Naive thymus-derived CD4-positive, alpha-beta T cell (primary cell): ENCODE results near the gene PBX1. TPM values are rescaled to one million over a fixed set of nuclear protein-coding genes. Genes with fewer than 3 reads are reported as not detected.

ENCODE experiments used
- ATAC-seq: fragments of 150-1000 bp; cut with Tn5 transposase; 2 replicates; pipeline ENCODE4 v1.10.0; 2021; ENCODE audit warnings: mild to moderate bottlenecking, moderate library complexity
- CTCF ChIA-PET: fragments of 350-600 bp; sonication (Branson Sonifier 250); formaldehyde crosslinking; loops from one replicate; lab custom pipeline; 2021; ENCODE audit warnings: antibody characterized with exemption; lab: Charles Lee
- POLR2A ChIA-PET: fragments of 350-600 bp; sonication (Branson Sonifier 250); formaldehyde crosslinking; loops from one replicate; lab custom pipeline; 2021; ENCODE audit warnings: antibody characterized with exemption, inconsistent platforms; lab: Charles Lee
- DNase-seq, 9 donors: peaks; one replicate each; pipeline versions ENCODE4 v3.0.0 to v3.0.0-alpha.2; 2020 to 2022; ENCODE audit warnings: mixed read lengths in 1 of 9
- H3K27ac ChIP-seq: one replicate; pipeline ENCODE4 v1.7.0; 2013; ENCODE audit warnings: mild to moderate bottlenecking, low read depth, low read length, moderate library complexity
- H3K27me3 ChIP-seq, 2 donors: one replicate each; pipeline ENCODE4 v1.7.0; 2013; ENCODE audit warnings: low read length in 2 of 2, mild to moderate bottlenecking in 2 of 2, moderate library complexity in 2 of 2; ENCODE audit not compliant: control insufficient read depth in 2 of 2, insufficient read depth in 2 of 2
- H3K36me3 ChIP-seq, 3 experiments: 1 replicate in 2 of 3; 2 replicates in 1 of 3; pipeline ENCODE4 v1.7.0; 2013; ENCODE audit warnings: low read length in 3 of 3, mild to moderate bottlenecking in 3 of 3, moderate library complexity in 1 of 3; ENCODE audit not compliant: insufficient read depth in 3 of 3, control insufficient read depth in 2 of 3
- H3K4me1 ChIP-seq, 2 donors: one replicate each; pipeline ENCODE4 v1.7.0; 2013; ENCODE audit warnings: low read length in 2 of 2, mild to moderate bottlenecking in 2 of 2, moderate library complexity in 1 of 2; ENCODE audit not compliant: control insufficient read depth in 2 of 2, insufficient read depth in 2 of 2
- H3K4me3 ChIP-seq: 2 replicates; pipeline ENCODE4 v1.7.0; 2013; ENCODE audit warnings: mild to moderate bottlenecking, low read length
- H3K9me3 ChIP-seq, 3 experiments: 1 replicate in 2 of 3; 2 replicates in 1 of 3; pipeline ENCODE4 v1.7.0; 2013; ENCODE audit warnings: low read length in 3 of 3; ENCODE audit not compliant: control insufficient read depth in 2 of 3
- H3K27ac Mint-ChIP-seq, 9 donors: one replicate each; pipeline ENCODE4 v1.8.0; 2020 to 2022; ENCODE audit warnings: mixed read lengths in 9 of 9, mild to moderate bottlenecking in 8 of 9, moderate library complexity in 5 of 9, inconsistent platforms in 2 of 9
- H3K27me3 Mint-ChIP-seq, 5 donors: one replicate each; pipeline ENCODE4 v1.8.0; 2021 to 2022; ENCODE audit warnings: mixed read lengths in 5 of 5, mild to moderate bottlenecking in 1 of 5
- H3K36me3 Mint-ChIP-seq, 5 donors: one replicate each; pipeline ENCODE4 v1.8.0; 2020 to 2022; ENCODE audit warnings: mixed read lengths in 5 of 5, mild to moderate bottlenecking in 3 of 5, inconsistent platforms in 1 of 5
- H3K4me1 Mint-ChIP-seq, 7 donors: one replicate each; pipeline ENCODE4 v1.8.0; 2020 to 2022; ENCODE audit warnings: mixed read lengths in 7 of 7, mild to moderate bottlenecking in 3 of 7, inconsistent platforms in 1 of 7
- H3K4me3 Mint-ChIP-seq, 10 donors: one replicate each; pipeline ENCODE4 v1.8.0; 2020 to 2022; ENCODE audit warnings: mild to moderate bottlenecking in 10 of 10, mixed read lengths in 10 of 10, moderate library complexity in 6 of 10, inconsistent platforms in 2 of 10
- H3K9me3 Mint-ChIP-seq, 11 donors: one replicate each; pipeline ENCODE4 v1.8.0; 2020 to 2022; ENCODE audit warnings: mixed read lengths in 11 of 11, mild to moderate bottlenecking in 4 of 11, inconsistent platforms in 1 of 11, moderate library complexity in 1 of 11
- intact Hi-C, 2 donors: fragments of 100-400 bp; cut with micrococcal nuclease; formaldehyde crosslinking; loops; one replicate each; pipeline ENCODE4 v1.15.1; 2023
- polyA plus RNA-seq, 2 donors: library from polyadenylated mRNA; unstranded; fragments of 300-500 nt; fragmentation: Illumina TruSeq; gene quantifications; one replicate each; pipeline ENCODE4 v1.2.3, GENCODE V29; 2021
- total RNA-seq, 6 experiments: library from RNA in 5 of 6; stranded (reverse) in 5 of 6; gene quantifications; 1 replicate in 5 of 6; 2 replicates in 1 of 6; pipeline ENCODE4 v1.2.3 and lab custom pipeline; 2021 to 2026

Gene PBX1
- total and polyA plus RNA-seq, 7 experiments from 2014 or later, result 0.02 to 2.9 (median 1.7) TPM; not detected in 1

GRCh38 chr1:164786980-164787833, 228.2 kb downstream of the PBX1 start:
- H3K9me3 ChIP-seq, result no peaks in the 10 kb centered on the region
- ChIA-PET POLR2A (no interaction called here), CTCF (interaction anchor here (0.6 to 1.9 kb wide), 4 partner anchors 10 to 1438 kb away, joined by 3 to 9 read pairs (median 4); no protein-coding TSS in a partner anchor)
- no peaks in the 10 kb centered on the region for H3K36me3 Mint-ChIP-seq
- H3K36me3 ChIP-seq, result no peaks in the 10 kb centered on the region
- H3K4me3 Mint-ChIP-seq, result peak overlapping the region in 1 of 10 donors; percentile 41
- no peaks in the 10 kb centered on the region for H3K4me1 ChIP-seq
- H3K4me1 Mint-ChIP-seq, result peaks cover 0 to 10% (median 4%) of the 10 kb centered on the region in 7 donors
- intact Hi-C loops, result loop anchor here (1.0 to 5.0 kb wide), 4 partner anchors 695 to 1935 kb away; no protein-coding TSS in a partner anchor
- H3K27me3 Mint-ChIP-seq, result peaks cover 0 to 25% (median 13%) of the 10 kb centered on the region in 5 donors
- no peak overlapping the region for H3K27ac Mint-ChIP-seq
- peaks cover 0 to 2% (median 0%) of the 10 kb centered on the region in 11 donors for H3K9me3 Mint-ChIP-seq
- H3K27me3 ChIP-seq, result no peaks in the 10 kb centered on the region
- peak; percentile 84 for ATAC-seq
- DNase-seq, result peak; percentile 17 to 54 (median 40)
- H3K27ac ChIP-seq, result no peak overlapping the region
- no peak overlapping the region for H3K4me3 ChIP-seq

GRCh38 chr1:164787834-164788231, 228.8 kb downstream of the PBX1 start:
- H3K36me3 Mint-ChIP-seq, result no peaks in the 10 kb centered on the region
- Histone ChIP-seq H3K27me3 (no peaks in the 10 kb centered on the region), H3K36me3 (no peaks in the 10 kb centered on the region), H3K4me1 (no peaks in the 10 kb centered on the region), H3K4me3 (no peak overlapping the region), H3K9me3 (no peaks in the 10 kb centered on the region), H3K27ac (no peak overlapping the region)
- H3K4me1 Mint-ChIP-seq, result peaks cover 0 to 10% (median 4%) of the 10 kb centered on the region in 7 donors
- peaks cover 0 to 2% (median 0%) of the 10 kb centered on the region in 11 donors for H3K9me3 Mint-ChIP-seq
- POLR2A ChIA-PET, result no interaction called here
- DNase-seq (no peak), ATAC-seq (no peak)
- no peak overlapping the region for H3K27ac Mint-ChIP-seq
- CTCF ChIA-PET, result interaction anchor here (0.8 to 1.9 kb wide), 4 partner anchors 9 to 1376 kb away, joined by 3 to 9 read pairs (median 4); no protein-coding TSS in a partner anchor
- H3K4me3 Mint-ChIP-seq, result no peak overlapping the region
- H3K27me3 Mint-ChIP-seq, result peaks cover 0 to 27% (median 12%) of the 10 kb centered on the region in 5 donors
- intact Hi-C loops, result loop anchor here (1.0 to 5.0 kb wide), 4 partner anchors 696 to 1936 kb away; no protein-coding TSS in a partner anchor

GRCh38 chr1:164790081-164790480, 231.1 kb downstream of the PBX1 start:
- H3K4me3 Mint-ChIP-seq, result no peak overlapping the region
- CTCF ChIA-PET, result no interaction called here
- no peaks in the 10 kb centered on the region for H3K27me3 ChIP-seq
- H3K27me3 Mint-ChIP-seq, result peaks cover 0 to 27% (median 7%) of the 10 kb centered on the region in 5 donors
- H3K27ac Mint-ChIP-seq, result no peak overlapping the region
- H3K4me1 ChIP-seq, result no peaks in the 10 kb centered on the region
- H3K27ac ChIP-seq, result no peak overlapping the region
- no peaks in the 10 kb centered on the region for H3K9me3 ChIP-seq
- H3K36me3 Mint-ChIP-seq, result no peaks in the 10 kb centered on the region
- peaks cover 0 to 10% (median 4%) of the 10 kb centered on the region in 7 donors for H3K4me1 Mint-ChIP-seq
- peaks cover 0 to 2% (median 0%) of the 10 kb centered on the region in 11 donors for H3K9me3 Mint-ChIP-seq
- POLR2A ChIA-PET, result no interaction called here
- ATAC-seq (no peak), DNase-seq (no peak)
- no peak overlapping the region for H3K4me3 ChIP-seq
- intact Hi-C loops, result no loop called here
- H3K36me3 ChIP-seq, result no peaks in the 10 kb centered on the region

GRCh38 chr1:164792410-164793004, 233.5 kb downstream of the PBX1 start:
- Mint-ChIP-seq H3K36me3 (no peaks in the 10 kb centered on the region), H3K27ac (no peak overlapping the region), H3K27me3 (peaks cover 0 to 17% (median under 1%) of the 10 kb centered on the region in 5 donors), H3K9me3 (peaks cover 0 to 2% (median 0%) of the 10 kb centered on the region in 11 donors), H3K4me1 (peaks cover 0 to 2% (median under 1%) of the 10 kb centered on the region in 7 donors), H3K4me3 (no peak overlapping the region)
- ChIA-PET POLR2A (no interaction called here), CTCF (no interaction called here)
- Histone ChIP-seq H3K4me1 (no peaks in the 10 kb centered on the region), H3K36me3 (no peaks in the 10 kb centered on the region), H3K27me3 (no peaks in the 10 kb centered on the region), H3K4me3 (no peak overlapping the region), H3K27ac (no peak overlapping the region), H3K9me3 (no peaks in the 10 kb centered on the region)
- DNase-seq (no peak), ATAC-seq (no peak)
- intact Hi-C loops, result no loop called here

GRCh38 chr1:164794356-164794755, 235.4 kb downstream of the PBX1 start:
- CTCF ChIA-PET, result no interaction called here
- no peak for ATAC-seq
- intact Hi-C loops, result no loop called here

GRCh38 chr1:164796916-164797315, 237.9 kb downstream of the PBX1 start:
- CTCF ChIA-PET, result interaction anchor here (1.7 kb wide), 1 partner anchor 9 kb away, joined by 9 read pairs; no protein-coding TSS in a partner anchor
- Histone ChIP-seq H3K27me3 (no peaks in the 10 kb centered on the region), H3K4me1 (no peaks in the 10 kb centered on the region), H3K9me3 (no peaks in the 10 kb centered on the region), H3K36me3 (no peaks in the 10 kb centered on the region), H3K27ac (no peak overlapping the region), H3K4me3 (no peak overlapping the region)
- POLR2A ChIA-PET, result no interaction called here
- Mint-ChIP-seq H3K27me3 (peaks cover 0 to 4% (median 0%) of the 10 kb centered on the region in 5 donors), H3K27ac (no peak overlapping the region), H3K4me3 (no peak overlapping the region), H3K9me3 (peaks cover 0 to 1% (median 0%) of the 10 kb centered on the region in 11 donors), H3K4me1 (no peaks in the 10 kb centered on the region), H3K36me3 (no peaks in the 10 kb centered on the region)
- no peak for DNase-seq
- intact Hi-C loops, result no loop called here
- ATAC-seq, result no peak

More at GRCh38 chr1:164794356-164794755, 235.4 kb downstream of the PBX1 start:
- no peaks in the 10 kb centered on the region for H3K36me3 Mint-ChIP-seq
- no peak overlapping the region for H3K4me3 Mint-ChIP-seq
- H3K36me3 ChIP-seq, result no peaks in the 10 kb centered on the region
- peaks cover 0 to 2% (median 0%) of the 10 kb centered on the region in 11 donors for H3K9me3 Mint-ChIP-seq
- no peak overlapping the region for H3K4me3 ChIP-seq
- H3K9me3 ChIP-seq, result no peaks in the 10 kb centered on the region
- H3K4me1 ChIP-seq, result no peaks in the 10 kb centered on the region
- POLR2A ChIA-PET, result no interaction called here
- no peak overlapping the region for H3K27ac Mint-ChIP-seq
- H3K27ac ChIP-seq, result no peak overlapping the region
- H3K4me1 Mint-ChIP-seq, result no peaks in the 10 kb centered on the region
- no peak for DNase-seq
- H3K27me3 ChIP-seq, result no peaks in the 10 kb centered on the region
- H3K27me3 Mint-ChIP-seq, result peaks cover 0 to 8% (median 0%) of the 10 kb centered on the region in 5 donors
